HG03520 (cell line): ENCODE results near the gene STXBP5L.
"Not testable (repeated sequence)": the region's sequence is repeated elsewhere in the genome, so short reads cannot be mapped to it uniquely, and the experiment has no call there.

Source experiments
- ATAC-seq: cut with Tn5 transposase; IDR thresholded peaks from one replicate; pipeline ENCODE4 v1.9.1; 2021; ENCODE audit warnings: mild to moderate bottlenecking, moderate library complexity; ENCODE audit not compliant: unreplicated experiment

Gene STXBP5L

DNA sequence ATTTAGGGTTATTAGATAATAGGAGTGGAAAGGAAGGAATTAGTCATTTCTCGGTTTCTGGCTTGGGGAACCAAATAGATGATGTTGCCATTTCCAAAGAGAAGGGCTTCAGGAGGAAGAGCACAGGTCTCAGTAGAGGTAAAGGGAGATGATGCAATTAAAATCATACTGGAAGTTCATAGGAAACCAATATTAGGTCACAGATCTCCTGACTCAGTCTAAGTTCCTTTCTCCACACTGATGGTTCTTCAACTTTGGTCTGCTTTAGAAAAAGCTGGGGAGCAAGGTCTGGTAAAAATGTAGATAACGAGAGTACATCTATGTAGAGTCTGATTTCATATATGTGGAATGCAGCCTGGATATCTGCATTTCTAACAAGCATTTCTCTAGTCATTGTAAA is 506.9 kb downstream of the STXBP5L start:
- ATAC-seq, result no peak

DNA sequence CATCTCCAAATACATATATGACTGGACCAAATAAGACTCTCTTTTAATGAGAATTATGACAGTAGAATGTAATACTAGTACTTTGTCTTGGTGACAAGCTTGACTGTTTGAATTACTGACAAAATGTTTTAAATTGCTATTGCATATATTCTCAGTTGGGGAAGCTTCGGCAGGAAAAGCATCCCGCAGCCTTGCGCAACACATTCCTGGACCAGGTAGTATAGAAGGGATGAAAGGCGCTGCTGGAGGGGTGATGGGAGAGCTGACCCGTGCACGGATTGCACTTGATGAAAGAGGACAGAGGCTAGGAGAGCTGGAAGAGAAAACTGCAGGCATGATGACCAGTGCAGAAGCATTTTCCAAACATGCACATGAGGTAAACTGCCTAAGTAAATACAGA is 510.2 kb downstream of the STXBP5L start:
- no peak for ATAC-seq

DNA sequence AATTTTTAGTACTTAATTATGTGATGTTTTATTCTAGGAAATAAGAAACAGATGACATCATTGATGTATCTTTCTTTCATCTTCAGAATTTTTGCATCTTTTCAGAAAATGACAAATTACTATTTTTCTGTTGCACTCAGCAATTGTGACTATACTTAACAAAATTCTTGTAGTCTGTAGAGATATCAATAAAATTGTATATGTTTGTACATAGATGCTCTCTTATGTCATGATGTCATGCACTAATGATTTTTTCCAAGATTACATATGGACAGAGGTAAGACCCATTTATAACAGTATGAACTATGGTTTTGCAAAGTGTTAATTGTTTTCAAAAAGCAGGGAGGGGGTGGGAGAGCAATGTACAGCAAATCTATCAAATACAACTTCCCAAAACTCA is 516.5 kb downstream of the STXBP5L start:
- ATAC-seq, result no peak

DNA sequence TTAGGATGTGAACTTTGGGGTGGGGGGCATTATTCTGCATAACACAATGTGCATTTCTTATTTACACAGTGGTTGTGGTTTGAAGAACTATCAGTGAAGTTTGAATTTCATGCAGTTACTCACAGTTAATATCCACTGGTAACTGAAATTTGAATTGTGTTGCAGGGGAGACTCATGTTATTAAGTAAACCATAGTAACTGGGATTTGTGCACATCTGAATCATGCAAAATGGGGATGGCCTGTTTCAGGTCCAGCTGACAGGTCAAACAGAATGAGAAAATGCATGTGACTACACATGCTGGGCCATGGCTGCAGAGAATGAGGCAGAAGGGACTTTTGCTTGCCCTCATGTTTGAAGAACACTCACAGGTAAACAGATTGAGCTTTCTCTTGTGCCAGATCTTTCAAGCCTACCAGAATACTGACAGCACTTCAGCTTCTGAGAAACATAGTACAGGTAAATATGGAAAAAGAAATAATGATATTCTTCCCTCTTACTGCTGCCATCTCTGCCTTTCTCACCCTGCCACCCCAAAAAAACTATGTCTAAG is 522.7 kb downstream of the STXBP5L start:
- no peak for ATAC-seq

DNA sequence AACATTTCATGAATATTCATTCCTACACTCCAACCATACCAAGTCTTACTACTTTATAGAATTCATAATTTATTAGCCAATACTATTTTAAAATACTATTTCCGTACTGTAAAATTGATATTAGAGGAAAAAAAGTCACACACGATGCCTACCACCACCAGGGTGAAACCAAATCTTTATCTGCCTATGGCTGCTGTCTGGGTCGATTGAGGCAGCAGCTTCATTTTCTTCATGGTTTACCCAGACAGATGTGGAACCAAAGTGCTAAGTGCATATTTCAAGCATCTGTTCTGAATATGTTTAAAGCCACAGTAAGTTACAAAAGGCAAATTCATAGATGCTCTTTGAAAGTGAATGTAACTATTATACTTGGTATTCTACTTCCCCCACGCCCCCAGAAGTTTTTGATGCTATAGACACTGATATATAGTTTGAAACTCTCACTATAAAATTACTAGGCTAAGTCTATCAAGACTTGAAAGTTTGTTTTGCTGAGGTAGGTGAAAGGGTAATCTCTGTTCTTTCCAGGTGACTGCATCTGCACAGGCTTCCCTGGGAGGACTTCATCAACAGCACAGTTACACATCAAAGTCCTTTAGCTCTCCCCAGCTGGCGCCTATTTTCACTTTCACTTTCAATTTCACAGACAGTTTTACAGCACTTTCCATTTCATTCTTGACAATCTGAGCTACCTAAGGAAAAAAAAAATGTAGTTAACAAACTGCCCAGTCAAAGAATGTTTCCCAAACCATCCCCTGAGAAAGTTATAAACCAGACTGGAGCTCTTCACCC is 523.9 kb downstream of the STXBP5L start:
- peak; percentile 82 for ATAC-seq

DNA sequence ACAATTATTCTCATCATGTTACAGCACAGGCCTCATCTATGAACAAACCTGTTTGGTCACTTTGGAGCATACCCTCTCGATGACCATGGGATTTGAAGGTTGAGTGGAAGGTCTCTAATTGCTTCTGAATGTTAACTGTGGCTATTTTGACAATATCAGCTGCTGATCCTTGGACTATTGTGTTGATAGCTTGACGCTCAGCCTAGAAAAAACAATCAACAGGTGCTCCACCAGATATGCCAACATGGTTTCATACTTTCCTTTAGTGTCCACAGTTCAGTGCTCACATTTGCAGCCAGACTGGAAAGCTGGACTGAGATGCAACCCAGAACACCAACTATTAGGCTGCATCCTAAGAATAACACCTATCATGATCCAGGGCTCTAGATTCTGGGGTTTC is 528.1 kb downstream of the STXBP5L start:
- ATAC-seq, result no peak

DNA sequence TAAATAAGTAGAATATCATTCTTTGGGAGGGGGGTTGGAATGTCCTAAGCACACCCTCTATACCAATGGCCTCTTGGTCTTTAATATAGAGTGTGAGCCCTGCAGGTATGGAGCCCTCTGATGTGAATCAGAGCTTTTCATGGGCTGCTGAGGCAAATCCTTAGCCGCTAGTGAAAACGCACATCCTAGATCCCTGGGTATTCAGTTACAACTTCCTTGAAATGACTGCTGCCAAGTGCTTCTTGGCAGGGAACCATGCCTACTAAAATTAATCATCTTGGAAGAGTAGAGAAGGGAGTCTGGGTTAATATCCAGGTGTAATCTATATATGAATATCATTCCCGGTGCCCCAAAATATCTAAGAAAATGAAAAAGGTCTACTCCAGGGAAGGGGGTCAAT is 528.6 kb downstream of the STXBP5L start:
- no peak for ATAC-seq

DNA sequence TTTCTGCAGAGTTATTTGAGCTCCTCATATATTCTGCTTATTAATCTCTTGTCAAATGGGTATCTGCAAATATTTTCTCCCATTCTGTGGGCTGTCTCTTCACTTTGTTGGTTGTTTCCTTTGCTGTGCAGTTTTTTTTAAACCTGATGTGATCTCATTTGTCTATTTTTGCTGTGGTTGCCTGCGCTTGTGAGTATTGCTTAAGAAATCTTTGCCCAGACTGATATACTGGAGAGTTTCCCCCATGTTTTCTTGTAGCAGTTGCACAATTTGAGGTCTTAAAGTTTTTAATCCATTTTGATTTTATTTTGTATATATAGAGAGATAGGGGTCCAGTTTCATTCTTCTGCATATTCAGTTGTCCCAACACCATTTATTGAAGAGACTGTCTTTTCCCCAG is 535.5 kb downstream of the STXBP5L start:
- no peak for ATAC-seq

DNA sequence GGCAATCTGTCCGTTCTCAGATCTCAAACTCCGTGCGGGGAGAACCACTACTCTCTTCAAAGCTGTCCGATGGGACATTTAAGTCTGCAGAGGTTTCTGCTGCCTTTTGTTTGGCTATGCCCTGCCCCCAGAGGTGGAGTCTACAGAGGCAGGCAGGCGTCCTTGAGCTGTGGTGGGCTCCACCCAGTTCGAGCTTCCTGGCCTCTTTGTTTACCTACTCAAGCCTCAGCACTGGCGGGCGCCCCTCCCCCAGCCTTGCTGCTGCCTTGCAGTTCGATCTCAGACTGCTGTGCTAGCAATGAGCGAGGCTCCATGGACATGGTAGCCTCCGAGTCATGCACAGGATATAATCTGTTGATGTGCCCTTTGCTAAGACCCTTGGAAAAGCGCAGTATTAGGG is 543.7 kb downstream of the STXBP5L start:
- ATAC-seq, result not testable (repeated sequence)

DNA sequence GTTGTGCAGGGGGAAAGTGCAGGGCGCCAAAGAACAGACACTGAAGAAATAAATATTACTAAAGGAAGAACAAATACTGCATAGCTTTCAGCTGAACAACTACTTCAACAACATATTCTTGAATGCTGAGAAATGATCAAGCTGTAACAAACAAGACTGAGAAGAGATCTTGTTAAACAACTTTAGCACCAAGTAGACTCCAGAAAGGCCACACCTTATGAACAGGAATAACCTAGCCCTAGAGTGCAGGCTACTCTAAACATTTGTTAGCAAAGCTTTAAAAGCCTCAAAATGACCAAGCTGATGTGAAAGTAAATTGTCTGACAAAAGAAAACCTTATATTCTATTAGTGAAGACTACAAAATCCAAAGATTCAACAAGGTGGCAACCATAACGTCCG is 554.6 kb downstream of the STXBP5L start:
- no peak for ATAC-seq

DNA sequence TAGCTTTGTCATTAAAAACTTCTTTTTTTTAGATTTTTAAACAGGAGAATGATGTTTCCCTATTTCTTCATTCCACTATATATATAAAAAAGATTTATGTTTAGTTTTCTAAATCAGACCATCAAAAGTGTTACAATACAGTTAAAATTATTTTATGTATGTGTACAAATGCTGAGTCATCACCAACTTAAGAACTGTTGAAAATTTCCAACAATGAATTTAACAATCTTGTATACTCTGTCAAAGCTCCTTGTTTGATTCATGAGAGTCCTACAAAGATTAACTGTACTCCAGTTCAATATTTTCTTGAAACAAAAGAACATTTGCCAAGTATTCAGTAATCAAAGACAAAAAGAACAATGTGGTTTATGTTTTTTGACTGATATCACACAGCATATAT is 555.7 kb downstream of the STXBP5L start:
- ATAC-seq, result no peak

DNA sequence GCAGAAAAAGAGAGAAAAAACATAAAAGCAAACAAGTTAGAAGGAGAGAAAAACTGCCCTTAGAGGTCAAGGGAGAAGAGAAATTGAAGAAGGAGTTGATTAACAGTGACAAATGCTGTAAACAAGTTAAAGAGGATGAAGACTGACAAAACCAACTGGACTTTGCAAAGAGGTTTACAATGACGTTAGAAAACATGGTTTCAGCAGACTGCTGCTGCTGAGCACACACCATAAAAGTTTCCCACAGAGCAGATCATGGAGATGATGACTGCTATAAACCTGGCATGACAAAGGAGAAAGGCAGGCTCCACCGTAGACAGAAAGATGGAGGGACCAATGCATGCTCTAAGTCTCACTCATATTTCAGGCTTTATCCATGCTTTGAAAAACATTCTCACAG is 559.1 kb downstream of the STXBP5L start:
- ATAC-seq, result no peak

DNA sequence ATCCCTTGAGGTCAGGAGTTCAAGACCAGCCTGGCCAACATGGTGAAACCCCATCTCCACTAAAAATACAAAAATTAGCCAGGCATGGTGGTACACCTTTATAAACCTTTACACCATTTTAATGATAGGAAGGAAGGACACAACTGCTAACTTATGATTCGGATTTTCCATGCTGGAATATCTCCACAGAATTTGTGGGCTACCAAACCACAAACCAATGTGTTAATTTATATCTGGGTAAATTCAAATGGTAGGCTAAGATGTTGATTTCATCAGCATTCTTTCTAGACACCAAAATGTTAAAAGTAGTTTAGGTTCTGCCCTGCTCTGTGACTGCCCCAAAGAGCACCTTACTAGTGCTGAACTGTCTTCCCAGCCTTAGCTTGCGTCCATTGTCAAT is 565.0 kb downstream of the STXBP5L start:
- ATAC-seq, result no peak
